ENCODE measurements around the gene RASSF1. TPM values are rescaled to one million over a fixed set of nuclear protein-coding genes. Genes with fewer than 3 reads are reported as not detected.

Gene RASSF1
- total RNA-seq, 1 experiment from 2014 or later: 15.8 TPM

DNA sequence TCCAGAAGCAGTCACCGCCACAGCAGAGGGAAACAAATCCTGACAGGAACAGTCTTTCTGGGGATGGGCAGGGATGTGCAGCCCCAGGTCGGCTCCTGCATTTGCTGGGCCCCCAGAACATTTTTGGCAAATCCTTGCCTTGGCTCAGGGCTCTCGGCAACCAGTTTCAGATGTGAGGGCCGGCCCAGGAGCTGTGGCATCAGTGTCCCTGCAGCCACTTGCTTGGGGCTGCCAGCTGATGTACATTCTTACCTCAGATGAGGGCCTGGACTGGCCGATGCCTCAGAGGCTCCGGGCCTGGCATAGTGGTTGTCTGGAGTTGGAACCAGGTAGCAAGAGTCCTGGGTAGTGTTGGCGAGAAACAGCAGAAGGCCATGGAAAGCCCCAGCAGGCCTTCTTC, 14.2 kb upstream of the RASSF1 start:
- peaks cover 4% of the 10 kb centered on the region; the same call in 1 of the 2 replicates for H3K4me1 ChIP-seq (ENCODE audit: insufficient read depth, low read length)
- H4K8ac ChIP-seq (replicated peaks; ENCODE audit: insufficient read length, low read depth, low read length): no peak overlapping the region
- H3K4me1 Mint-ChIP-seq: peaks cover 39 to 40% of the 10 kb centered on the region in 2 experiments
- no peak overlapping the region for H4K91ac ChIP-seq (ENCODE audit: insufficient read length, low read depth, low read length)
- H3K27ac Mint-ChIP-seq: no peak overlapping the region
- H3K9ac ChIP-seq (ENCODE audit: extremely low read depth, insufficient read length, low read length): no peak overlapping the region
- H3K14ac ChIP-seq (ENCODE audit: insufficient read depth, low read length): no peak overlapping the region
- no peak overlapping the region for H2BK20ac ChIP-seq (ENCODE audit: low read depth, low read length, poor library complexity, severe bottlenecking)
- no CpG with 5 or more reads among the region's 7 CpGs for WGBS (ENCODE audit: extremely low coverage, insufficient read length, low lambda C conversion rate)
- TF ChIP-seq, protein P1, sequence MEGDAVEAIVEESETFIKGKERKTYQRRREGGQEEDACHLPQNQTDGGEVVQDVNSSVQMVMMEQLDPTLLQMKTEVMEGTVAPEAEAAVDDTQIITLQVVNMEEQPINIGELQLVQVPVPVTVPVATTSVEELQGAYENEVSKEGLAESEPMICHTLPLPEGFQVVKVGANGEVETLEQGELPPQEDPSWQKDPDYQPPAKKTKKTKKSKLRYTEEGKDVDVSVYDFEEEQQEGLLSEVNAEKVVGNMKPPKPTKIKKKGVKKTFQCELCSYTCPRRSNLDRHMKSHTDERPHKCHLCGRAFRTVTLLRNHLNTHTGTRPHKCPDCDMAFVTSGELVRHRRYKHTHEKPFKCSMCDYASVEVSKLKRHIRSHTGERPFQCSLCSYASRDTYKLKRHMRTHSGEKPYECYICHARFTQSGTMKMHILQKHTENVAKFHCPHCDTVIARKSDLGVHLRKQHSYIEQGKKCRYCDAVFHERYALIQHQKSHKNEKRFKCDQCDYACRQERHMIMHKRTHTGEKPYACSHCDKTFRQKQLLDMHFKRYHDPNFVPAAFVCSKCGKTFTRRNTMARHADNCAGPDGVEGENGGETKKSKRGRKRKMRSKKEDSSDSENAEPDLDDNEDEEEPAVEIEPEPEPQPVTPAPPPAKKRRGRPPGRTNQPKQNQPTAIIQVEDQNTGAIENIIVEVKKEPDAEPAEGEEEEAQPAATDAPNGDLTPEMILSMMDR (conservative IDR thresholded peaks at IDR 0.05): no peak
- H3K27me3 ChIP-seq (ENCODE audit: insufficient read depth, low read length): no peaks in the 10 kb centered on the region
- H4K20me1 ChIP-seq (ENCODE audit: control insufficient read depth, insufficient read depth, insufficient read length): no peaks in the 10 kb centered on the region
- no peaks in the 10 kb centered on the region; the same call in 1 of the 2 replicates for H3K27me3 Mint-ChIP-seq (ENCODE audit: low read depth)
- no peak overlapping the region for H3T11ph ChIP-seq (ENCODE audit: low read length)
- no peak overlapping the region for H3K18ac ChIP-seq (ENCODE audit: insufficient read length, low read depth, low read length)
- DNase-seq: no peak
- no peak overlapping the region for H2BK15ac ChIP-seq (ENCODE audit: low read depth, low read length)
- peaks cover 16% of the 10 kb centered on the region for H3K23me2 ChIP-seq (ENCODE audit: insufficient read length, low read depth, low read length, poor library complexity, severe bottlenecking)
- H3K4ac ChIP-seq (ENCODE audit: low read depth, low read length): no peak overlapping the region
- H3K23ac ChIP-seq (ENCODE audit: insufficient read length, low read depth, low read length): no peak overlapping the region
- no peak overlapping the region for H3K4me2 ChIP-seq (ENCODE audit: insufficient read depth, insufficient read length, low read length)
- H3K36me3 Mint-ChIP-seq (ENCODE audit: insufficient read depth in 1 of 3, low read depth in 3 of 3): peaks cover 15 to 28% (median 27%) of the 10 kb centered on the region in 3 experiments
- H3K79me1 ChIP-seq (ENCODE audit: insufficient read depth, low read depth, low read length, poor library complexity, severe bottlenecking): peaks cover 6% of the 10 kb centered on the region
- no peak overlapping the region for H3K56ac ChIP-seq (ENCODE audit: insufficient read length, low read depth, low read length)
- H3K4me3 Mint-ChIP-seq: no peak overlapping the region; a peak in 1 of 5 replicates
- H3K79me2 ChIP-seq (ENCODE audit: insufficient read depth, low read length): peaks cover 9% of the 10 kb centered on the region; the same call in 1 of the 2 replicates
- no peaks in the 10 kb centered on the region for H3K9me3 ChIP-seq (ENCODE audit: control insufficient read depth, low read depth, low read length)
- no peak overlapping the region for H4K5ac ChIP-seq (ENCODE audit: insufficient read length, low read depth, low read length)
- no peak overlapping the region for H2BK12ac ChIP-seq (ENCODE audit: insufficient read length, low read depth, low read length)
- H3K9me3 Mint-ChIP-seq: no peaks in the 10 kb centered on the region
- H2AFZ ChIP-seq (ENCODE audit: low read length): no peak overlapping the region
- no peak overlapping the region for H3K27ac ChIP-seq (ENCODE audit: insufficient read length, low read depth, low read length)
- H2BK5ac ChIP-seq (ENCODE audit: insufficient read length, low read length): no peak overlapping the region
- H2AK5ac ChIP-seq (ENCODE audit: insufficient read length, low read length): no peak overlapping the region
- H2BK120ac ChIP-seq (ENCODE audit: low read depth, low read length, poor library complexity, severe bottlenecking): no peak overlapping the region
